ENCODE results near the gene CFAP90.
A peak's percentile ranks its signal among the peaks of the same experiment; 100 is the strongest.

Gene CFAP90

GRCh38 chr5:7855611-7856010, 4.7 kb upstream of the CFAP90 start:
- TF ChIP-seq, protein P1, sequence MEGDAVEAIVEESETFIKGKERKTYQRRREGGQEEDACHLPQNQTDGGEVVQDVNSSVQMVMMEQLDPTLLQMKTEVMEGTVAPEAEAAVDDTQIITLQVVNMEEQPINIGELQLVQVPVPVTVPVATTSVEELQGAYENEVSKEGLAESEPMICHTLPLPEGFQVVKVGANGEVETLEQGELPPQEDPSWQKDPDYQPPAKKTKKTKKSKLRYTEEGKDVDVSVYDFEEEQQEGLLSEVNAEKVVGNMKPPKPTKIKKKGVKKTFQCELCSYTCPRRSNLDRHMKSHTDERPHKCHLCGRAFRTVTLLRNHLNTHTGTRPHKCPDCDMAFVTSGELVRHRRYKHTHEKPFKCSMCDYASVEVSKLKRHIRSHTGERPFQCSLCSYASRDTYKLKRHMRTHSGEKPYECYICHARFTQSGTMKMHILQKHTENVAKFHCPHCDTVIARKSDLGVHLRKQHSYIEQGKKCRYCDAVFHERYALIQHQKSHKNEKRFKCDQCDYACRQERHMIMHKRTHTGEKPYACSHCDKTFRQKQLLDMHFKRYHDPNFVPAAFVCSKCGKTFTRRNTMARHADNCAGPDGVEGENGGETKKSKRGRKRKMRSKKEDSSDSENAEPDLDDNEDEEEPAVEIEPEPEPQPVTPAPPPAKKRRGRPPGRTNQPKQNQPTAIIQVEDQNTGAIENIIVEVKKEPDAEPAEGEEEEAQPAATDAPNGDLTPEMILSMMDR (conservative IDR thresholded peaks at IDR 0.05; ENCODE audit: low read length), result no peak
- no peak overlapping the region for H3K4me3 ChIP-seq (ENCODE audit: low read length)
- no peak for DNase-seq (ENCODE audit: low read depth)

GRCh38 chr5:7852988-7853387, 2.1 kb upstream of the CFAP90 start:
- H3K4me3 ChIP-seq (ENCODE audit: low read length), result no peak overlapping the region
- DNase-seq (ENCODE audit: low read depth), result no peak
- TF ChIP-seq, protein P1 (conservative IDR thresholded peaks at IDR 0.05; ENCODE audit: low read length), result no peak

DNA sequence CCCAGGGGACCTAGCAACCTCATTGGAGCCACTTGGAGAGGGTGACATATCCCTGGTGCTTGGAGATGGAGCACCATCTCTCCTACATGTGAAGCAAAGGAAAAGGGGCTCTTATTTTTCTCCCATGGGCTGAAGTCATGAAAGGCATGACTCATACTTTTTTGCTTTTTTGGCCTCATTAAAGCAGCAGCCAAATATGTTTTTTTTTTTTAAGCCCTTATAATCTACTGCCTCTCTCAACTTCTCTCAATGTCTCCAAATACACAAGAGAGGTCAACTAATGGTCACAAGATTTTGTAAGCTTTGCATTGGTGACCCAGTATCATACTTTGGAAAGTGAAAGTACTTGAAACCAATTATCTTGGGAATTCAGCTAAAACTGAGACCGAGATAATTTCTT, 1.6 kb upstream of the CFAP90 start:
- H3K4me3 ChIP-seq (ENCODE audit: low read length), result no peak overlapping the region
- DNase-seq (ENCODE audit: low read depth), result no peak
- TF ChIP-seq, protein P1 (conservative IDR thresholded peaks at IDR 0.05; ENCODE audit: low read length), result no peak

DNA sequence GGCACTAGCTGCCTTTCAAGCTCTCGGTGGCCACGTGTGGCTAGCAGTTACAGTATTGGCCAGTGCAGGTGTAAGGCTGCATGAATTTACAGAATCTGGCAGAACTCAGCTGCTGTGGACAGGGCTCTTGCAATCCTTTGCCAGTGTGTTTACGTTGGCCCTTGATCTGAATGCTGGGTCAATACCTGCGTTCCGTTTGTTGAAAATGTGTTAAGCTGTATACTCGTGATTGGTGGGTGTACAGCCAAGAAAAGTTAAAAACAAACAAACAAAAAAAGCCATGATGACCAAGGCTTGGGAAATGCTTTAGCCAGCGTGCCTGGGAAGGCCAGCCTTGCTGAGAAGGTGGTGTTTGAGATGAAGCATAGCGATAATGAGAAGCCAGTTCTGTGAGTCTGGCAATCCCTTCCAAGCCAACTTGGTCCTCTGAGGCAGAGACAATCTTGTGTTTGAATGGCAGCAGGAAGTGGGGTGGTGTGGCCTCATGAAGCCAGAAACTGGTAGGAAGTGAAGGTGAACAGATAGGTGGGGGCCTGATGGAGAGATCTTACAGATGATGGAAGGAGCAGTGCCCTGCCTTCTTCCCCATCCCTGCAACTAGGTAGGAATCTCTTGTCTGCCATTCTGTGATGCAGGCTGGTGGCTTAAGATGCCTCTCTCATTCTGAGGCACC, 820 bp upstream of the CFAP90 start:
- no peak overlapping the region for H3K4me3 ChIP-seq (ENCODE audit: low read length)
- DNase-seq (ENCODE audit: low read depth), result no peak
- TF ChIP-seq, protein P1 (conservative IDR thresholded peaks at IDR 0.05; ENCODE audit: low read length), result no peak

GRCh38 chr5:7851240-7851592, 283 bp upstream of the CFAP90 start:
- peak overlapping the region; percentile 38 for H3K4me3 ChIP-seq (ENCODE audit: low read length)
- TF ChIP-seq, protein P1 (conservative IDR thresholded peaks at IDR 0.05; ENCODE audit: low read length), result no peak

GRCh38 chr5:7849681-7850394, 1.1 kb downstream of the CFAP90 start:
- DNase-seq (ENCODE audit: low read depth), result no peak
- peak overlapping the region; percentile 16; the same call in 1 of the 2 replicates for H3K4me3 ChIP-seq (ENCODE audit: low read length)

More at GRCh38 chr5:7851240-7851592, 283 bp upstream of the CFAP90 start:
- no peak for DNase-seq (ENCODE audit: low read depth)

More at GRCh38 chr5:7849681-7850394, 1.1 kb downstream of the CFAP90 start:
- TF ChIP-seq, protein P1 (conservative IDR thresholded peaks at IDR 0.05; ENCODE audit: low read length), result no peak

All from AG10803 (cell line).